ENCODE data around the gene NLRP14.

Gene NLRP14, protein sequence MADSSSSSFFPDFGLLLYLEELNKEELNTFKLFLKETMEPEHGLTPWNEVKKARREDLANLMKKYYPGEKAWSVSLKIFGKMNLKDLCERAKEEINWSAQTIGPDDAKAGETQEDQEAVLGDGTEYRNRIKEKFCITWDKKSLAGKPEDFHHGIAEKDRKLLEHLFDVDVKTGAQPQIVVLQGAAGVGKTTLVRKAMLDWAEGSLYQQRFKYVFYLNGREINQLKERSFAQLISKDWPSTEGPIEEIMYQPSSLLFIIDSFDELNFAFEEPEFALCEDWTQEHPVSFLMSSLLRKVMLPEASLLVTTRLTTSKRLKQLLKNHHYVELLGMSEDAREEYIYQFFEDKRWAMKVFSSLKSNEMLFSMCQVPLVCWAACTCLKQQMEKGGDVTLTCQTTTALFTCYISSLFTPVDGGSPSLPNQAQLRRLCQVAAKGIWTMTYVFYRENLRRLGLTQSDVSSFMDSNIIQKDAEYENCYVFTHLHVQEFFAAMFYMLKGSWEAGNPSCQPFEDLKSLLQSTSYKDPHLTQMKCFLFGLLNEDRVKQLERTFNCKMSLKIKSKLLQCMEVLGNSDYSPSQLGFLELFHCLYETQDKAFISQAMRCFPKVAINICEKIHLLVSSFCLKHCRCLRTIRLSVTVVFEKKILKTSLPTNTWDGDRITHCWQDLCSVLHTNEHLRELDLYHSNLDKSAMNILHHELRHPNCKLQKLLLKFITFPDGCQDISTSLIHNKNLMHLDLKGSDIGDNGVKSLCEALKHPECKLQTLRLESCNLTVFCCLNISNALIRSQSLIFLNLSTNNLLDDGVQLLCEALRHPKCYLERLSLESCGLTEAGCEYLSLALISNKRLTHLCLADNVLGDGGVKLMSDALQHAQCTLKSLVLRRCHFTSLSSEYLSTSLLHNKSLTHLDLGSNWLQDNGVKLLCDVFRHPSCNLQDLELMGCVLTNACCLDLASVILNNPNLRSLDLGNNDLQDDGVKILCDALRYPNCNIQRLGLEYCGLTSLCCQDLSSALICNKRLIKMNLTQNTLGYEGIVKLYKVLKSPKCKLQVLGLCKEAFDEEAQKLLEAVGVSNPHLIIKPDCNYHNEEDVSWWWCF

DNA sequence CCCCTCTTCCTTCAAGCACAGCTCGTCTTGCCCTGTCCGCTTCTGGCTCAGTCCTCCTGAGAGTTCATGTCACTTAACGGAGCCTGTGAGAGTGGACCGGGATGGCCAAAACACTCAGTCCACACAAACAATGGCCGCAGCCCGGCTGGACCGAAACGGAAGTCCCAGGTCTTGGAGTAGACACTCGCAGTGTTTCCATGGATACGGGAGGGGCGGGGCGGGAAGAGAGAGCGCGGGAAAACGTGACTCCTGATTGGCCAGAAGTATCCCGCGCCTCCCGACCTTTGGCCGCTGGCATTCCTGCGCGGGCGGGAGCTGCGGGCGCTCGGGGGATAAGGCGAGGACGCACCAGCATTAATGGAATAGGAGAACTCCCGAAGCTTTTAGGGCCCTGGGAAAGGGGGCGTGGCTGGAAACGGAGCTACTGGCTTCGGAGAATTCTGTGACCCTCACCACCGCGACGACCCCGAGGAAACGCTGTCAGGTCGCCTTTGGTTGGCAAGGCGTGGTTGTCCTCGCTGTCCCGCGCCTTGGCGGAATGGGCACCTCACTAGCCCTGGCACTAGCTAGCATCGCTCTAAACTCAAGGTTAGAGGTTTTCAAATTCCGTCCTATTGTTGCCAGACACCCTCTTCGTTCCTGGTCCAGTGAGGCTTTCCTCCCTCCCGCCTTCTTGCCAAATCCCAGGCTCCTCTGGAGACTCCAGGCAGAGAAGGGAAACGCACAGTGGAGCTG lies at the start of gene NLRP14, which contains the start of gene ZNF214:
TSS of gene NLRP14 (plus strand) at position 297 of the 735 bp plus-strand sequence. CDS start 18,108 bp downstream, outside the sequence.
TSS of gene ZNF214 (minus strand) at position 164 of the 735 bp plus-strand sequence. CDS start 17,511 bp downstream, outside the sequence.
- peak within 1 kb of the TSS; percentile 33 for H3K4me3 ChIP-seq (ENCODE audit: low read depth, low read length)
- TF ChIP-seq, protein P1, sequence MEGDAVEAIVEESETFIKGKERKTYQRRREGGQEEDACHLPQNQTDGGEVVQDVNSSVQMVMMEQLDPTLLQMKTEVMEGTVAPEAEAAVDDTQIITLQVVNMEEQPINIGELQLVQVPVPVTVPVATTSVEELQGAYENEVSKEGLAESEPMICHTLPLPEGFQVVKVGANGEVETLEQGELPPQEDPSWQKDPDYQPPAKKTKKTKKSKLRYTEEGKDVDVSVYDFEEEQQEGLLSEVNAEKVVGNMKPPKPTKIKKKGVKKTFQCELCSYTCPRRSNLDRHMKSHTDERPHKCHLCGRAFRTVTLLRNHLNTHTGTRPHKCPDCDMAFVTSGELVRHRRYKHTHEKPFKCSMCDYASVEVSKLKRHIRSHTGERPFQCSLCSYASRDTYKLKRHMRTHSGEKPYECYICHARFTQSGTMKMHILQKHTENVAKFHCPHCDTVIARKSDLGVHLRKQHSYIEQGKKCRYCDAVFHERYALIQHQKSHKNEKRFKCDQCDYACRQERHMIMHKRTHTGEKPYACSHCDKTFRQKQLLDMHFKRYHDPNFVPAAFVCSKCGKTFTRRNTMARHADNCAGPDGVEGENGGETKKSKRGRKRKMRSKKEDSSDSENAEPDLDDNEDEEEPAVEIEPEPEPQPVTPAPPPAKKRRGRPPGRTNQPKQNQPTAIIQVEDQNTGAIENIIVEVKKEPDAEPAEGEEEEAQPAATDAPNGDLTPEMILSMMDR (IDR thresholded peaks at IDR 0.05; ENCODE audit: borderline replicate concordance, insufficient read depth, low read depth, low read length) = no peak

DNA sequence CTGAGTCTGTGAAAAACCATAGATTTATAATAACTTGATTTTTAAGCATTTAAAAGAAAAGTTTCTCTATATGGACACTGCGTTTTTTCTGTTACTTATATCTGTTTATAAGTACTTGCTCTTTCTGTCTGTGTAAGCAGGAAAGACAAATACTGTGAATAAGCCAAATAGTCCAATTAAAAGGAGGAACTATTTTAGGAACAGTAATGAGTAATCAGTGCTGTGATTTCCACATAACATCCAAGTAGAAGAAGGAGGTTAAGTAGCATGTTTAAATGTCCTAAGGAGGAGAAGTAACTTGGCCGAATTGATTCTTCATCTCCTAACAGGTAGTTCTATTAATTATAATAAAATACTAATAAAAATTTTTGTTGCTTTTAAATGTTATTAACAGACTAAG lies 40.9 kb upstream of the NLRP14 start:
- H3K4me3 ChIP-seq (ENCODE audit: low read depth, low read length) = no peak overlapping the region
- TF ChIP-seq, protein P1 (IDR thresholded peaks at IDR 0.05; ENCODE audit: borderline replicate concordance, insufficient read depth, low read depth, low read length) = no peak

DNA sequence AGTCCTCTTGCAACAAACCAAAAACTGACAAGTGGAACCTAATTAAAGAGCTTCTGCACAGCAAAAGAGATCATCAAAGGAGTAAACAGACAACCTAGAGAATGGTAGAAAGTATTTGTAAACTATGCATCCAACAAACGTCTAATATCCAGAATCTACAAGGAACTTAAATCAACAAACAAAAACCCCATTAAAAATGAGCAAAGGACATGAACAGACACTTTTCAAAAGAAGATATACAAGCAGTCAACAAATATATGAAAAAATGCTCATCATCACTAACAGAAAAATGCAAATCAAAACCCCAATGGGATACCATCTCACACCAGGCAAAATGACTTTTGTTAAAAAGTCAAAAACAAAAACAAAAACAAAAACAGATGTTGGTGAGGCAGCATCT lies 33.8 kb upstream of the NLRP14 start:
- TF ChIP-seq, protein P1 (IDR thresholded peaks at IDR 0.05; ENCODE audit: borderline replicate concordance, insufficient read depth, low read depth, low read length) = no peak
- no peak overlapping the region for H3K4me3 ChIP-seq (ENCODE audit: low read depth, low read length)

DNA sequence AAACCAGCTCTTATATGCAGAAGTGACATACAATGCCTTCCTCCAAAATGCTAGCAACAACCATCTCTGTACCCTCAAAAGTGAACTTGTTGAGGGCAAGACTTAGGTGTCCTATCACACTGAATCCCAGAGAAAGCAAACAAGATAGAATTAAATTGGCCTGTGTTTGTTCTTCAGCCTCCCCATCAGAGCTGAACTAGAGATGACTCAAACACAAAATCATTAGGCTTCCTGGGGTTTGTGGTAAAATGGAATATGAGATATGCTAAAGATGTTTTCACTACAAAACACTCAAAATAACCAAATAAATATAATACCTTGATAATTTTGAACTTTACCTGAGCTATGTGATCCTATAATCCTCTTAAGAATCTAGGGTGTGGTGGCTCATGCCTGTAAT lies 31.8 kb upstream of the NLRP14 start:
- no peak overlapping the region for H3K4me3 ChIP-seq (ENCODE audit: low read depth, low read length)
- TF ChIP-seq, protein P1 (IDR thresholded peaks at IDR 0.05; ENCODE audit: borderline replicate concordance, insufficient read depth, low read depth, low read length) = no peak

DNA sequence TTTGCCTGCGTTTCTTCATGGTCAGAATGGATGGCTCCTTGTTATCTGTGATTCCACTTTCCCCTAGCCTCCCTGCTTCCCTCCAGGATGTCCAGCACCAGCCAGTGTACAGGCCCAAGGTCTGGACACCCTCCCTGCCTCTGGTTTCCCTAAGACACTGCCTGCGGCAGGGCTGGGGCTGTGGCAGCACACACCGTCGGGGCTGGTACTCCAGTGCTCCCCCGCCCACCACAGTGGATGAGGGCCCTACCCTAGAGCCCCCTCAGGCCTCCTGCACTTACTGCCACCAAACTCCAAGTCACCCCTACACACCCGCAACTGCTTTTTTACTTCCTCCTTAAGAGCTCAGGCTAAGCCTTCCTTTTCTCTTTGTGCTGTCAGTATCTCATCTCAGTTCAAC lies 29.1 kb upstream of the NLRP14 start:
- H3K4me3 ChIP-seq (ENCODE audit: low read depth, low read length) = no peak overlapping the region
- TF ChIP-seq, protein P1 (IDR thresholded peaks at IDR 0.05; ENCODE audit: borderline replicate concordance, insufficient read depth, low read depth, low read length) = no peak

DNA sequence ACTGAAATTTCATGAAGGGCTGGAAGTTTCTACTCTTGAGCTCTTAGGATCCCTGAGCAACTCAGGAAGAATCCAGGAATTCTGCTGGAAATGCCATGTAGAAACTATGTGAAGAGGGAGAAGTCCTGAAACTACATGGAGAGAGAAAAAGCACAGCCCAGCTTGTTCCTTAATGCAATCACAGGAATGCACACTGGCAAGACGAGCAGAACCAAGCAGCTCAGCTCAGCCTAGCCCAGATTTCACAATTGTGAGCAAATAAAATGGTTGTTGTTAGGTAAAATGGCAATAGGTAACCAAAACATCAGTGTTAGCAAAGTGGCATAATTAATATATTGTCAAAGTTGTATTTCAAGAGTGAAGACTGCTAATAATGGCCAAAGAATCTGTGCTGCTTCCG lies 28.3 kb upstream of the NLRP14 start:
- TF ChIP-seq, protein P1 (IDR thresholded peaks at IDR 0.05; ENCODE audit: borderline replicate concordance, insufficient read depth, low read depth, low read length) = no peak

More for the DNA sequence above, 28.3 kb upstream of the NLRP14 start:
- no peak overlapping the region for H3K4me3 ChIP-seq (ENCODE audit: low read depth, low read length)
